Common myeloid progenitor, CD34-positive (primary cell): ENCODE results near the gene RARB.

ENCODE experiments used
- CTCF ChIA-PET: fragments of 350-600 bp; sonication (Branson Sonifier 250); formaldehyde crosslinking; loops from one replicate; lab custom pipeline; 2021; ENCODE audit warnings: antibody characterized with exemption; lab: Charles Lee
- POLR2A ChIA-PET: fragments of 350-600 bp; sonication (Branson Sonifier 250); formaldehyde crosslinking; loops from one replicate; lab custom pipeline; 2021; ENCODE audit warnings: antibody characterized with exemption; lab: Charles Lee
- DNase-seq, 3 donors: peaks; one replicate each; pipeline versions ENCODE4 v3.0.0 to v3.0.0-alpha.2; 2013
- H3K27ac ChIP-seq, 2 experiments: 1 replicate in 1 of 2; 2 replicates in 1 of 2; pipeline ENCODE4 v1.7.0; 2013; ENCODE audit warnings: inconsistent platforms in 2 of 2, low read length in 2 of 2, mild to moderate bottlenecking in 2 of 2, low read depth in 1 of 2, moderate library complexity in 1 of 2; ENCODE audit not compliant: severe bottlenecking in 2 of 2, insufficient read depth in 1 of 2, poor library complexity in 1 of 2
- H3K27me3 ChIP-seq, 5 experiments: replicated peaks in 2 of 5; 1 replicate in 3 of 5; 2 replicates in 2 of 5; pipeline versions ENCODE4 v1.6.1 to v1.7.0; 2013; ENCODE audit warnings: low read length in 4 of 5, mild to moderate bottlenecking in 2 of 5, moderate library complexity in 2 of 5, inconsistent platforms in 1 of 5; ENCODE audit not compliant: insufficient read depth in 5 of 5, control insufficient read depth in 4 of 5
- H3K36me3 ChIP-seq, 4 experiments: 1 replicate in 2 of 4; 2 replicates in 2 of 4; pipeline versions ENCODE4 v1.6.1 to v1.7.0; 2013; ENCODE audit warnings: low read length in 3 of 4, control low read depth in 1 of 4, mild to moderate bottlenecking in 1 of 4; ENCODE audit not compliant: control insufficient read depth in 4 of 4, insufficient read depth in 4 of 4
- H3K4me1 ChIP-seq, 4 experiments: 1 replicate in 3 of 4; 2 replicates in 1 of 4; pipeline versions ENCODE4 v1.6.1 to v1.7.1; 2013; ENCODE audit warnings: low read length in 3 of 4, mild to moderate bottlenecking in 3 of 4, control low read depth in 1 of 4, inconsistent platforms in 1 of 4, moderate library complexity in 1 of 4; ENCODE audit not compliant: control insufficient read depth in 4 of 4, insufficient read depth in 4 of 4; ENCODE audit errors: control extremely low read depth in 1 of 4
- H3K4me3 ChIP-seq, 7 experiments: 1 replicate in 4 of 7; 2 replicates in 3 of 7; pipeline versions ENCODE4 v1.5.1 to v1.7.0; 2013; ENCODE audit warnings: mild to moderate bottlenecking in 7 of 7, low read length in 6 of 7, moderate library complexity in 6 of 7, inconsistent platforms in 2 of 7, low read depth in 2 of 7, control low read depth in 1 of 7; ENCODE audit not compliant: insufficient read depth in 4 of 7, control insufficient read depth in 1 of 7; ENCODE audit errors: extremely low read depth in 1 of 7
- H3K9me3 ChIP-seq, 5 experiments: 1 replicate in 4 of 5; 2 replicates in 1 of 5; pipeline versions ENCODE4 v1.6.1 to v1.7.1; 2013; ENCODE audit warnings: low read length in 4 of 5, mild to moderate bottlenecking in 2 of 5, inconsistent platforms in 1 of 5, low read depth in 1 of 5, moderate library complexity in 1 of 5; ENCODE audit not compliant: control insufficient read depth in 4 of 5, insufficient read depth in 2 of 5; ENCODE audit errors: control extremely low read depth in 1 of 5
- WGBS: methylation state at CpG from one replicate; pipeline ENCODE4 v1.1.5; 2013; ENCODE audit not compliant: insufficient coverage; 5-methylcytosine and 5-hydroxymethylcytosine counted together

RARB gene

DNA sequence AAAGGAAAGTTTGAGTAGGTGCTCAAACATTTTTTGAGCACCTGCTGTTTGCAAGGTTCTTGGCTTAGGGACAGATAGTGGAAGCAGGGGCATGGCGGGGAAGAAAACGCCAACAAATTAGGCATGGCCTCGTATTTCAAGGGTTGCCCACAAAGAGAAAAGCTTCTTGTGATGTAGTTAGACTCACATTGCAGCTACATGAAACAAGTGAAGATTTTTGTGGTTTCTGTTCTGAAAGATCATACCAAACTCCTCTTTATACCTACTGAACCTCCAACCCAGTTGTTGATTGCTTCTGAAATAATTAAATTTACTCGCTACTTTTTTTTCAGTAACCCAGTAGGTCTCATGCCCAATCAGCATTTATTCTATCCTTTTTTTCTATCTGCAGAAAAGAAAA lies 23.5 kb upstream of the RARB start:
- H3K36me3 ChIP-seq, result no peaks in the 10 kb centered on the region
- H3K4me1 ChIP-seq, result no peaks in the 10 kb centered on the region
- no peak overlapping the region for H3K27ac ChIP-seq
- no peak overlapping the region for H3K4me3 ChIP-seq
- WGBS, result no CpG with 5 or more reads among the region's 4 CpGs
- DNase-seq, result no peak
- H3K9me3 ChIP-seq, result no peaks in the 10 kb centered on the region
- ChIA-PET POLR2A (no interaction called here), CTCF (no interaction called here)
- H3K27me3 ChIP-seq, result no peaks in the 10 kb centered on the region

DNA sequence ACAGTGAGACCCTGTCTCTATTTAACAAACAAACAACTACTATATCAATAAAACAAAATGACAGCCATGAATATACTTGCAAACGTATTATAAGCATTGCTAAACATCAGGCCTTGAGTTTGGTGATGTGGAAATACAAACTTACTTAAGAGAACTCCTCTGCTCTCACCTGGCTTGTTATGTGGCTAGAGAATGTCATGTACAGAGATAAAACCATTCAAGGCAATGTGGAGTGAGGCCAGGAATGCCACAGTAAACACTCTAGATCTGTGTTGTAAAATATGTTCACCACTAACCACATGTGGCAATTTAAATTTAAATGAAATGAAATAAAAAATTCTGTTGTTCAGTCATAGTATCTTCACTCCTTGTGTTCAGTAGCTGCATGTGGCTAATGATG lies 22.7 kb upstream of the RARB start:
- Histone ChIP-seq H3K4me1 (no peaks in the 10 kb centered on the region), H3K9me3 (no peaks in the 10 kb centered on the region), H3K4me3 (no peak overlapping the region), H3K36me3 (no peaks in the 10 kb centered on the region), H3K27me3 (no peaks in the 10 kb centered on the region), H3K27ac (no peak overlapping the region)
- ChIA-PET POLR2A (no interaction called here), CTCF (no interaction called here)
- DNase-seq, result no peak
- no CpG with 5 or more reads among the region's 1 CpG for WGBS

DNA sequence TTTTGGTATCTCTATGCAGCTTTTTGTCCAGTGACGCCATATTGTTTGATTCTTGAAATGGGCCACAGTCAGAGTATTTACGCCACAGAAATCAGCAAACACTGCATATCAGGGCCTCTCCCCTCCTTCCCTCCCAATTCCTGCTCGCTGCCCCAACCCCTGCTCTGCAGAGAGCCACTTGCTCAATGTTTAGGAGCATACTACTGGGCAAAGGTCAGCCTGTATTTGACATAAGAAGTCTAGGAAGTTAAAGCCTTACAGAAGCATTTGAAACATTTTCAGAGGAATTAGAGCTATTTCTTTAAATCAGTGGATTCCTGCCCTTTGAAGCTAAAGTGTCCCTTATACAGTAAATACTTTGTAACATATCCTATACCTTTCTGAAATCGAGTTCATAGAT lies 17.4 kb upstream of the RARB start:
- CTCF ChIA-PET, result no interaction called here
- H3K9me3 ChIP-seq, result peaks cover 0 to 2% (median 0%) of the 10 kb centered on the region in 5 experiments
- no peaks in the 10 kb centered on the region for H3K36me3 ChIP-seq
- no peak for DNase-seq
- H3K4me3 ChIP-seq, result no peak overlapping the region
- H3K27me3 ChIP-seq, result no peaks in the 10 kb centered on the region
- POLR2A ChIA-PET, result no interaction called here
- no peaks in the 10 kb centered on the region for H3K4me1 ChIP-seq
- H3K27ac ChIP-seq, result no peak overlapping the region
- WGBS, result 100% methylated on average over 2 of the region's 4 CpGs

DNA sequence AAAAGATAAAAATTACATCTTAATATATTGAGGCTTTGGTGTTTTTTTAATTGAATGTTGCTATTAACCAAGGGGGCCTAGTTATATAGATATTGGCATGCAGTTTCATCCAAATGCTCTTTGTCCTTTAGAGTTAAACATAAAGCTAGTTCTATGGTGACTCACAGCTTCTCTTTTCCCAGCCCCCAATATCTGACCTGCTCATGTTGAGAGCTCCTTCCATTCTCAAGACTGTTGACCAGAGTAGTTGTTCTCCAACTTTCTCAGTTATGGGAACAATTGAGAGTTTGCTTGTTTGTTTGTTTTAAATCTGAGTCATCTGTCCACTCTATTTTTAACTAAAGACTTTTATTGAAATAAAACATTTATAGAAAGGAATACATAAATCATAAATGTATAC lies 15.8 kb upstream of the RARB start:
- DNase-seq, result no peak
- Histone ChIP-seq H3K4me3 (no peak overlapping the region), H3K27me3 (no peaks in the 10 kb centered on the region), H3K4me1 (no peaks in the 10 kb centered on the region), H3K27ac (no peak overlapping the region), H3K9me3 (peaks cover 0 to 2% (median 2%) of the 10 kb centered on the region in 5 experiments), H3K36me3 (no peaks in the 10 kb centered on the region)
- POLR2A ChIA-PET, result no interaction called here
- CTCF ChIA-PET, result no interaction called here

DNA sequence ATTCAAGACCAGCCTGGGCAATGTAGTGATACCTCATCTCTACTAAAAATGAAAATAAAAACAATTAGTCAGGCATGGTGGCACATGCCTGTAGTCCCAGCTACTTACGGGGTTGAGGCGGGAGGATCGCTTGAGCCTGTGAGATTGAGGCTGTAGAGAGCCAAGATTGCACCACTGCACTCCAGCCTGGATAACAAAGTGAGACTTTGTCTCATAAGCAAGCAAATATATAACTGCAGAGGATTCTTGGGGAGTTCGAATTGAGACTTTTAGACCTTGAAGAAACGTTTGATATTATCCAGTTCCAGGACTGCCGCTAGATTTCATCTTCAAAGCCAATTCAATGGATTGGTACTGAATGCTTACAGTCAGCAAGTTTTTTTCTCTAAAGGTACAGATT lies 11.9 kb upstream of the RARB start:
- Histone ChIP-seq H3K4me1 (no peaks in the 10 kb centered on the region), H3K27me3 (peaks cover 0 to 5% (median 0%) of the 10 kb centered on the region in 5 experiments), H3K36me3 (no peaks in the 10 kb centered on the region), H3K4me3 (no peak overlapping the region), H3K27ac (no peak overlapping the region), H3K9me3 (peaks cover 0 to 4% (median 2%) of the 10 kb centered on the region in 5 experiments)
- DNase-seq, result no peak
- POLR2A ChIA-PET, result no interaction called here
- 99% methylated on average over 6 of the region's 6 CpGs for WGBS
- CTCF ChIA-PET, result no interaction called here

DNA sequence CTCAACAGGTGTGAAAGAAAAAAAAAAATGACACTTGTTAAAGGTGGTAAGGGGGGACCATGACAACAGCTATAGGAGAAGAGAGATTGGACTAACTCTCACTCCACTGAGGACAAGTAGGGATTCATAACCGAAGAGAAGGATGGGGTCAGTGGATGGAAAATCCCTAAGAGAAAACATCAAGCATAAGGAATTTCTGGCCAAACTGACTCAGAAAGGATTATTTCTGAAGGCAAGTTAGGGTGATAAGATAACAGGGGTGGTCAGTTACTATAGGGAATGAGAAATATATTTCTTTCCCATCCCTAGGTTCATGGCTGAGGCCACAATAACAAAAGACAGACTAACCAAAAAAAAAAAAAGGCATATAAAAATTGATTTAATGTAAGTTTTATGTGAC lies 9.5 kb upstream of the RARB start:
- no peaks in the 10 kb centered on the region for H3K36me3 ChIP-seq
- DNase-seq, result no peak
- ChIA-PET POLR2A (no interaction called here), CTCF (interaction anchor here (1.2 kb wide), 1 partner anchor 10 kb away, joined by 3 read pairs; the partner anchor contains the start of gene RARB)
- no peaks in the 10 kb centered on the region for H3K4me1 ChIP-seq
- 100% methylated on average over 1 of the region's 1 CpG for WGBS
- peaks cover 0 to 5% (median 0%) of the 10 kb centered on the region in 5 experiments for H3K27me3 ChIP-seq
- H3K9me3 ChIP-seq, result peaks cover 0 to 4% (median 2%) of the 10 kb centered on the region in 5 experiments
- H3K4me3 ChIP-seq, result no peak overlapping the region
- H3K27ac ChIP-seq, result no peak overlapping the region

DNA sequence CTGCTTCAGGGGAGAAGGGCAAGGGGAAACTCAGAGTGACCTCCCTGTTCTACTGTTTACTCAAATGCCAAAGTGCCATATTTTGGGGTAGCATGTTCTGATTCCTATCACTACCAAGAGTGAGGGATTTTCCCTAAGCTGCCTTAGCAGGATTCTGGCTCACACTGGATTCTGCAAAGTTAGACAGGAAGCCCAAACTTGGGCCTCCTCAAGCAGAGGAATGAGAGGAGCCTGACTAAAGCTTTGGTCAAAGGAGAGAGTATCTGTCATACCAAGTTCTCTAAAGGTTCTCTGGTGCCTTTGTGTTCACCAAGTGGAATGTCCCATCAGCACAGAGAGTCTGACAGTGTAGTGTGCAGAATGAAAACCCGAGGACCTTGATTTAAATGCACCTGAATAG lies 8.8 kb upstream of the RARB start:
- POLR2A ChIA-PET, result no interaction called here
- WGBS, result no CpG with 5 or more reads among the region's 1 CpG
- H3K4me3 ChIP-seq, result no peak overlapping the region
- no peak for DNase-seq
- H3K4me1 ChIP-seq, result no peaks in the 10 kb centered on the region
- H3K36me3 ChIP-seq, result no peaks in the 10 kb centered on the region
- CTCF ChIA-PET, result interaction anchor here (1.2 kb wide), 1 partner anchor 9 kb away, joined by 3 read pairs; the partner anchor contains the start of gene RARB
- peaks cover 0 to 4% (median 1%) of the 10 kb centered on the region in 5 experiments for H3K9me3 ChIP-seq
- peaks cover 0 to 6% (median 2%) of the 10 kb centered on the region in 5 experiments for H3K27me3 ChIP-seq
- H3K27ac ChIP-seq, result no peak overlapping the region
